Central memory CD8-positive, alpha-beta T cell (primary cell): Measurements from ENCODE around the gene TMEM63A.
"Not testable (repeated sequence)": the region's sequence is repeated elsewhere in the genome, so short reads cannot be mapped to it uniquely, and the experiment has no call there.

Experiments
- ATAC-seq: fragments of 150-1000 bp; cut with Tn5 transposase; replicated peaks from 2 replicates; pipeline ENCODE4 v1.10.0; 2022; ENCODE audit warnings: mild to moderate bottlenecking, moderate FRiP score, moderate number of reproducible peaks; ENCODE audit not compliant: poor library complexity, severe bottlenecking; ENCODE audit errors: extremely low read depth
- DNase-seq, 2 donors: peaks; one replicate each; pipeline ENCODE4 v3.0.0; 2021; ENCODE audit warnings: low spot score in 2 of 2
- H3K27ac Mint-ChIP-seq: one replicate; pipeline ENCODE4 v1.8.0; 2022; ENCODE audit warnings: low read depth, mild to moderate bottlenecking, moderate library complexity, mixed read lengths
- H3K27me3 Mint-ChIP-seq: one replicate; pipeline ENCODE4 v1.8.0; 2022; ENCODE audit warnings: mixed read lengths
- H3K36me3 Mint-ChIP-seq: one replicate; pipeline ENCODE4 v1.8.0; 2022; ENCODE audit warnings: mild to moderate bottlenecking, moderate library complexity, mixed read lengths; ENCODE audit not compliant: insufficient read depth
- H3K4me1 Mint-ChIP-seq: one replicate; pipeline ENCODE4 v1.8.0; 2022; ENCODE audit warnings: mixed read lengths
- H3K4me3 Mint-ChIP-seq: one replicate; pipeline ENCODE4 v1.8.0; 2022; ENCODE audit warnings: mild to moderate bottlenecking, moderate library complexity, mixed read lengths
- H3K9me3 Mint-ChIP-seq: one replicate; pipeline ENCODE4 v1.8.0; 2022; ENCODE audit warnings: mixed read lengths

Gene TMEM63A

DNA sequence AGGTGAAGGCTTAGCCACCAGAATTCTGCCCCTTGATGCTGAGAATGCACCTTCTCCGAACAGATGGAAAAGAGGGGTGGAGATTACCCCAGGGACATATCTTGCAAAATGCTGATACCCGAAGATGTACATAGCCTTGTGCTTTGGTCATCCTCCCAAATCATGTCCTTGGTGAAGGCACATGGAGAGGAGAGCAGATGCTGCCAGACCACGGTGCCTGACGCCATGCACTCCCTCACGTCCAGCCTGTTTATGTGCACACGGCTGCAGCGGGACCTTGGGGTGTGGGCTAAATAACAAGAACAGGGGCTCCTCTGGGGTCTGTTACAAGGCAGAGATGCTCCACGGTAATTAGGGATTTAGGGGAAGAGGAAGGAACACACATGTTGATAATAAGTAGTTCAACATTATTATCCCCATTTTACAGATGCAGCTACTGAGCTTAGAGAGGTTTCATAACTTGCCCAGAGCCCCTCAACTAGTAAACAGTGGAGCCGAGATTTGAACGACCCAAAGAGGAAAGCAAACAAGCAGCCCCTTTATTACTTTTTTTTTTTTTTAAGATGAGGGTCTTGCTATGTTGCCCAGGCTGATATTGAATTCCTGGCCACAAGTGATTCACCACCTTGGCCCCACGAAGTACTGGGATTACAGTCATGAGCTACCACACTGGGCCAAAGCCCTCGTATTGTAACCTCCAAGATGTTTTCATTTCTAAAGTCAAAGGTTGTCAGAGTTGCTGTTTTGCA lies 59.4 kb downstream of the TMEM63A start:
- Mint-ChIP-seq H3K9me3 (no peaks in the 10 kb centered on the region), H3K4me3 (no peak overlapping the region), H3K36me3 (no peaks in the 10 kb centered on the region), H3K27me3 (no peaks in the 10 kb centered on the region), H3K4me1 (no peaks in the 10 kb centered on the region), H3K27ac (no peak overlapping the region)
- no peak for ATAC-seq
- DNase-seq: no peak

DNA sequence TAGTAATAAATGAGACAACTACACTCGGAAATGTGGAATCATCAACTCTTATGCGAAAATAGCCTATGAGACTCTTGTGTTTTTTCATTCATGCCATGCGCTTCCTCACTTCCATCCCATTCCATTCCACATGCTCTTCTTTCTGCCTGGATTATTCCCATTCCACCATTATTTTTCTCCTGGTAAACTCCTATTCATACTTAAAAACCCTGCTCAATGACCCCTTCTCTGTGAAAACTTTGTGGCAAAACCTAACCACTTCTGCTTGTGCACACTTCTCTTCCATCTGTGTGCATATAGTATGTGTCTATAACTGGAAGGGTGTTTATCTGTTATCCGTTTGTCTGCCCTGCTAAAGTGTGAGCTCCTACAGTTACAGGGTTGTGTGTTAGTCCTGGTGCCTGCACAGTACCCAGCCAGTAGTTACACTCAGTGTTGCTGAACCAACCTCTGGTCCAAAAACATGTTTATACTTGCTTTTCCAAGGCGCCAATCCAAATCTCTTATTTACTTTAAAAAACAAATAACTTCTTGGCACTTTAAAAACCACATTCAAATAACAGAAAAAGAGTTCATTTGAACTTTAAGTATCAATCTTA lies 61.6 kb downstream of the TMEM63A start:
- Mint-ChIP-seq H3K27ac (no peak overlapping the region), H3K27me3 (no peaks in the 10 kb centered on the region), H3K4me1 (no peaks in the 10 kb centered on the region), H3K4me3 (no peak overlapping the region), H3K9me3 (no peaks in the 10 kb centered on the region), H3K36me3 (no peaks in the 10 kb centered on the region)
- DNase-seq: no peak
- no peak for ATAC-seq

DNA sequence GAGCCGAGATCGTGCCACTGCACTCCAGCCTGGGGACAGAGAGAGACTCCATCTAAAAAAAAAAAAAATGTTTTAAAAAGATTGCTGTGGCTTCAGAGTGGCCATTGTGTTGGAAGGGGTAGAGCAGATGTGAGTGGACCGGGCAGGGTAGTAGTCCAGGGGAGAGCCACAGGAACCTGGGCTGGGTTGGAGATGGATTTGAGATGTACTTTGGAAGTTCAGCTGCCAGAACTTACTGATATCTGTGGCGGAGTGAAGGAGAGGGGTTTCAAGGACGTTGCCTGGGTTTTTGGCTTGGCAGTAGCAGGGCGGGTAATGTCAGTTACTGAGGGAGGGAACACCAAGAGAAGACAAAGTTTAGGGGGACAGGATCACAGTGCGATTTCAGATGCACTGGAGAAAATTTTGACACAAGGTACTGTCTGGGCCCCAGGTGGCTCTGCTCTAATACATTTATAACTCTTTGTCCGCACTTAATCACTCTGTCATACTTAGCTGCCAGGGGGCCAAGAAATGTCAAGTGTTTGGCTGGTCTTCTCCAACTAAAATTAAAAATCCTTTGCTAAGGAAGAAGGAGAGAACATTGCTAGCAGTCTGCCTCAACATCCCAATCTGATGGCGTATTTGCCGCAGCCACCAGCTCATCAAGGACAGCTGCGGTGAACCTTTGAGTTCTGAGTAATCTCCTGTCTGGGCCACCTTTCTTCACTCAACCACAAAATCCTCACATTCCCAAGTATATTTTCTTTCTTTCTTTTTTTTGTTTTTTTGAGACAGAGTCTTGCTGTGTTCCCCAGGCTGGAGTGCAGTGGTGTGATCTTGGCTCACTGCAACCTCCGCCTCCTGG lies 62.6 kb downstream of the TMEM63A start:
- Mint-ChIP-seq H3K27me3 (no peaks in the 10 kb centered on the region), H3K4me3 (no peak overlapping the region), H3K4me1 (no peaks in the 10 kb centered on the region), H3K27ac (no peak overlapping the region), H3K9me3 (no peaks in the 10 kb centered on the region), H3K36me3 (no peaks in the 10 kb centered on the region)
- ATAC-seq: no peak
- no peak for DNase-seq

DNA sequence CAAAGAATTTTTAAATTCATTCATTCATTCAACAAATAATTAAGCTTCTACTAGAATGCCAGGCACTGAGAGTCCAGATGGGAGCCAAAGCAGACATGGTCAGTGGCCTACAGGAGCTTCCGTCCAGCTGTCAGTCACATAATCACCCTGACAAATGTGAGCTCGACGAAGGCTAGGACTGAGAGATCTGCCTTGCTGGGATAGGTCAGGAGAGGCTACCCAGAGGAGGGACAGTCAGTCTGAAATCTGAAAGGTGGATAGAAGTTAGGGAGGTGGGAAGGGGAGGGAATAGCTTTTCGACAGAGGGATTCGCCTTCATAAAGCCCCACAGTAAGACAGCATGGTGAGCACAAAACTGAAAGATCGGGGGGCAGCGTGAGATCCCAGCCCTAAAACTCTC lies 64.0 kb downstream of the TMEM63A start:
- no peak overlapping the region for H3K4me3 Mint-ChIP-seq
- H3K27me3 Mint-ChIP-seq: no peaks in the 10 kb centered on the region
- H3K36me3 Mint-ChIP-seq: no peaks in the 10 kb centered on the region
- no peaks in the 10 kb centered on the region for H3K9me3 Mint-ChIP-seq
- ATAC-seq (no peak), DNase-seq (no peak)
- no peaks in the 10 kb centered on the region for H3K4me1 Mint-ChIP-seq
- H3K27ac Mint-ChIP-seq: no peak overlapping the region

DNA sequence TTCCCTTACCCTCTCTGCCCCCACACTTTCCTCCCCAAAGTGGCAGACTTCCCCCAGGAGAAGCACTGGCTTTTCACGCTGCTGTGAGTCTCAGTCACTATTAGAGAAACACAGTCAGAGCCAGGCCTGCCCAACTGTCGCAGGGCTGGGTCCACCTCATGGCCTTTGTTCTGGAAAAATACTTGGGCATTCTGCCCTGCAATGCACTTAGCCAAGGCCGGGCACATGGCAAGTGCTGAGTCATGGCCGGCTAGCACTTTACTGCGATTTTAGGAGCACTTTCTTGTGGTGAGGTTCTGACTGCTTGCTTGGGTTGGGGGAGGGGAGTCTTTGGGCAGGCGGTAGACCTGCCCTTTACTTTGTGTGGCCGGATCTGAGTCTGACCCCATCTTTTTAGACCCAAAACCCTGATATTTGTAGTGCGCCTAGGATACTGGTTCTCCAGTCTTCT lies 64.5 kb downstream of the TMEM63A start:
- Mint-ChIP-seq H3K36me3 (no peaks in the 10 kb centered on the region), H3K4me1 (no peaks in the 10 kb centered on the region), H3K4me3 (no peak overlapping the region), H3K9me3 (no peaks in the 10 kb centered on the region), H3K27me3 (no peaks in the 10 kb centered on the region), H3K27ac (no peak overlapping the region)
- DNase-seq: no peak
- ATAC-seq: no peak

DNA sequence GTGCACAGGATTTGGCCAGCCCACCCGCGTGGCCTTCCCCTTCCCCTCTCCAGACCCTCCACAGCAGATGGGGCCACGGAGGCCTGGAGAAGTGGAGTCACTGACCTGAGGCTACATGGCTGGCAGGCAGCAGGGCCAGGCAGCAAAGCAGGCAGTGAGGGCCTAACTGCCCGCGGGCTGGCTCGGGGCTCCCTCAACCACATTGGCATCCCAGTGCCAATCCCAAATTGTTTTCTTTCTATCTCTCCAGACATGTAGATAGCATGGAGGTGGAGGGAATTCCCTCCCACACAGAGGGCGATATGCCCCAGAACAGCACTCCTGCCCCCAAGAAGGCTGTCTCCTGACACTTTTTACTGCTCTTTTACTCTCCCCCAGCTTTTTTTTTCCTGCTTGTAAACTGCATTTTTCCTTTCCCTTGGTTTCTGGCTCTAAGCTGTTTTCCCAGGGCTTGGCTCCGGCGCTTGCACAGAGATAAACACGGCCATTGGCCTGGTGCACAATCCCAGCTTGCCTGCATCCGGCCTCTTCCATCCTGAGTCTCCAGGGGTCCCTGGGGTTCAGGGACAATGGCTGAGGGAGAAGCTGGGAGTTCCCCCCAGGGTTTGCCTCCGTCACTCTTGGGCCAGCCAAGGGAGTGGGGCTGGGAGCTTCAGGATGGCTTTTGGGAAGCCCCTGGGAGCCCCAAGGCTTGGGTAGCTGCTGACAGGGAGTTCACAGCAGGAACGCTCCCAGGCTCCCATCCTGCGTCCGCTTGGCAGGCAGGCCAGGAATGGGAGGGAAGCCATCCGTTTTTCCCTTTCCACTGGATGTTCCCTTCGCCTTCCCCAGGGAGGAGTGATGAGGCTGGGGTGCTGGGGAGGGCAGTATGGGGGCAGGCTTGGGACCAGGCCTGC lies 65.3 kb downstream of the TMEM63A start:
- Mint-ChIP-seq H3K27me3 (no peaks in the 10 kb centered on the region), H3K27ac (no peak overlapping the region)
- ATAC-seq: no peak

DNA sequence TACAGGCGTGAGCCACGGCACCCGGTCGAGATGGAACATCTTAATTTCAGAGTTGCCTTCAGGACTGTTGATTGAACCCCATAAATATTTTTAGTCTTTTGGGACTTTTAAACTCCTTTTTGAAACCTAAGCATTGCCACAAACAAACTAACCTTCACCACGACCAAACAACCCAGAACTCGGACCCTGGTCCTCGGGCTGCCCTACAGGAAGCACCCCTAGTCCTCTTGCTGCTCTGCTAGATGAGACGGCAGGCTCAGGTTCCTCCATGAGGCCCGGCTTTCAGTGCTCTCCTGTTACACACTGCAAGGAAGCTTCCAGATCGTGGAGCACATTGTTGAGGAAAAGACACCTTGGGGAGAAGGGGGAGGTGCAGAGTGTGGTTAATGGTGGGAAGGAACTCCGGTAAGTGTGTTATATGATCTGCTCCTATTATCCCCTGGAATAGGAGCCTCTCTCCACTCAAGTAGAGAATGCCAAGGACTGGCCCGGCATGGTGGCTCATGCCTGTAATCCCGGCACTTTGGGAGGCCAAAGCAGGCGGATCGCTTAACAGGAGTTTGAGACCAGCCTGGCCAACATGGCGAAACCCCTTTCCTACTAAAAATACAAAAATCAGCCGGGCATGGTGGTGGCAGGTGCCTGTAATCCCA lies 66.5 kb downstream of the TMEM63A start:
- H3K4me3 Mint-ChIP-seq: no peak overlapping the region
- H3K4me1 Mint-ChIP-seq: peaks cover 2% of the 10 kb centered on the region
- no peaks in the 10 kb centered on the region for H3K27me3 Mint-ChIP-seq
- H3K9me3 Mint-ChIP-seq: no peaks in the 10 kb centered on the region
- H3K27ac Mint-ChIP-seq: no peak overlapping the region
- no peak for DNase-seq
- no peak for ATAC-seq
- H3K36me3 Mint-ChIP-seq: no peaks in the 10 kb centered on the region

More for the DNA sequence above, 65.3 kb downstream of the TMEM63A start:
- Mint-ChIP-seq H3K4me1 (no peaks in the 10 kb centered on the region), H3K4me3 (no peak overlapping the region), H3K9me3 (no peaks in the 10 kb centered on the region), H3K36me3 (no peaks in the 10 kb centered on the region)
- no peak for DNase-seq

DNA sequence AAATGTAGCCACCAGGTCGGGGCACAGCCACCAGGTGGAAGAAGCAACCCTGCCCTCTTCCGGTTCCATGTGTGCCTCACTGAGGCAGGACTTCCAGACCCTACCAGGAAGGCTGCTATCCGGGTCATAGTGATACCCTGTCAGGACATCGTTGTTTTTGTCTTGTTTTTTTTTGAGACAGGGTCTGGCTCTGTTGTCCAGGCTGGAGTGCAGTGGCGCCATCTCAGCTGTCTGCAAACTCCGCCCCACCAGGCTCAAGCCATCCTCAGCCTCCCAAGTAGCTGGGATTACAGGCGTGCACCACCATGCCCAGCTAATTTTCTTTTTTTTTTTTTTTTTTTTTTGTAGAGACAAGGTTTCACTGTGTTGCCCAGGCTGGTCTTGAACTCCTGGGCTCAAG lies 67.1 kb downstream of the TMEM63A start:
- H3K36me3 Mint-ChIP-seq: not testable (repeated sequence)

DNA sequence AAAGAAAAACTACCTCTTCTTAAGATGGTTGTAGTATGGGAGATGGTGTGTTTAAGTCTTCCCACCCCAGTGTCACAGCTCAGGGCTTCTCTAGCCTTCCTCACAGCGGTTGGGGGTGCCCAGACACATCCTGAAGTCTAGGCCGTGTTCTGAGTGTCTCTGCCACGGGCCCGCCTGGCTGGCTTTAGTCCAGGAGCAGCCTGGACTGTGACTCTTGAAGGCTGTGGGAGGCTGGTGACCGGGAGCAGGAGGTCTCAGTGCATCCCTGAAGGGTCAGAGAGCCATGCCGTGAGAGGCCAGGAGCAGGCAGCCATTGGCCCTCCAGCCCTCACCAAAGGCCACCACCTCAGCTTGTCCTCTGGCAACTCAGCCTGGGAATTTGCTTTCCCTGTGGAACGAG lies 67.8 kb downstream of the TMEM63A start:
- no peaks in the 10 kb centered on the region for H3K9me3 Mint-ChIP-seq
- peaks cover 10% of the 10 kb centered on the region for H3K4me1 Mint-ChIP-seq
- no peak overlapping the region for H3K27ac Mint-ChIP-seq

More for the DNA sequence above, 67.1 kb downstream of the TMEM63A start:
- H3K4me1 Mint-ChIP-seq, H3K4me3 Mint-ChIP-seq, H3K27ac Mint-ChIP-seq, H3K27me3 Mint-ChIP-seq, H3K9me3 Mint-ChIP-seq, DNase-seq, ATAC-seq: not testable (repeated sequence)

DNA sequence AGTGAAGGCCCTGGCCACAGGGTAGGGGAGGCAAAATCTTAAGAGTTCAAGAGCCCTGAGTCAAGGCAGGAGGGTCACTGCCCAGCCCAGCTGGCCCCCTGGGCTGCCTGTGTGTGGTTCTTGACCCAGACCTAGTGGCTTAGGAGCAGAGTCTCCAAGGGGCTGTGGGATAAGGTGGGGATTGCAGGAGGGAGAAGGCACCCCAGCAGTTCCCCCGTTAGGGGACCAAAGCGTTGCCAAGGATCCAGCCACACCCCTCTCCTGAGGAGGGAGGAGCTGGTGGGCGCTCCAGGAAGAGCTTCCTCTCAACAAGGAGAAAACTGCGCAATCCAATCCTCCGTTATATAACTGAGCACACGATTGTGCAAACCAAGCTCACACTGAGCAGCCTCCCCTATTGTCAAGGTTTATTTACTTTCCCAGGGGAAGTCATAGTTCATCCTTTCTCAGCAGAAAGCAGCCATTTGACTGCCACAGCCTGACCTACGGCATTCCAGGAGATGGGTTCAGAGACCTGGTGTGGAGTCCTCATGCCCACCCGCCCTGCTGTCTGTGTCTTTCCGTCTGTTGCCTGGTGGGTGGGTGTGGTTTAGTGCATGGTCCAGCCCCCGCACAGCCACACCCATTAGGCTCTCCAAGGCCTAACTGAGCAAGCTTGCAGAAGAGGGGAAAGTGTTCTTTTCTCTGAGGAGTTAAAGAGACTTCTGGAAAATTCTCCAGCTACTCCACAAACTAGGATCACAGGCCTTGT lies 68.8 kb downstream of the TMEM63A start:
- no peaks in the 10 kb centered on the region for H3K27me3 Mint-ChIP-seq
- no peak overlapping the region for H3K4me3 Mint-ChIP-seq
- H3K27ac Mint-ChIP-seq: no peak overlapping the region
- peaks cover 10% of the 10 kb centered on the region for H3K4me1 Mint-ChIP-seq
- DNase-seq (no peak), ATAC-seq (no peak)
- no peaks in the 10 kb centered on the region for H3K36me3 Mint-ChIP-seq
- H3K9me3 Mint-ChIP-seq: no peaks in the 10 kb centered on the region

More for the DNA sequence above, 67.8 kb downstream of the TMEM63A start:
- no peak for DNase-seq
- ATAC-seq: no peak
- no peaks in the 10 kb centered on the region for H3K27me3 Mint-ChIP-seq
- no peak overlapping the region for H3K4me3 Mint-ChIP-seq
- no peaks in the 10 kb centered on the region for H3K36me3 Mint-ChIP-seq

DNA sequence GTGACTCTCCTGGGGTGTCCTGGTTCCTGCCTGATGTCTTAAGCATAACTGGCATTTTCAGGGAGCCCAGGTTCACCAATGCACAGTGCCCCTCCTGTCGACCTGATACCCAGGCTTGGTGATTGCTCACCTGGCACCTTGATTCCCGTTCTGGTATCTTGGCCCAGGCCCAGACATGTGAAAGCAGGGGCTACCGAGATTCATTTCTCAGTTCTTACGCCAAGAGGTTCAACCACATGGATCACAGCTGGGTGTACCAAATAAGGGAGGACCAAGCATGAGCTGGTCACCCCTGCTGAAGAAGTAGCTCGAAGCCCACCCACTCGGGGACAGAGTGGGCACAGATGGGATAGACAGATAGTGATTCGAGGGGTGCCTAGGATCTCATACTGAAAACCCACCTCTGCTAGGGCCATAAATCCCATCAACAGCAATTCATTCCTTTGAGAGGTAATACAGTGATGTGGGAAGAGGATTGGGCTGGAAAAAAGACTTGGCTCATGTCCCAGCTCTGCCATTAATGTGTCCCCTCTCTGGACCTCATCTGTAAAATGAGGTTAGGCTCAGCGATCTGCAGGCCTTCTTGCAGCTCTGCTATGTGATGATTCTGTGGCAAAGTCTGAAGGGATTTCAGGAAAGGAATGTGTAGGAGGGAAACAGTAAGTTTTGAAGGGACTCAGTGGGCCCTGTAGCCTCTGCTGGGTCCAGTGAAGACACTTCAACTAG lies 69.5 kb downstream of the TMEM63A start:
- H3K27ac Mint-ChIP-seq: no peak overlapping the region
- ATAC-seq: no peak
- H3K36me3 Mint-ChIP-seq: no peaks in the 10 kb centered on the region
- H3K4me1 Mint-ChIP-seq: peaks cover 10% of the 10 kb centered on the region
- no peak overlapping the region for H3K4me3 Mint-ChIP-seq
- H3K27me3 Mint-ChIP-seq: no peaks in the 10 kb centered on the region
- no peaks in the 10 kb centered on the region for H3K9me3 Mint-ChIP-seq
- no peak for DNase-seq
